Measurements from ENCODE around the gene HOXD9.

GRCh38 chr2:176122683-176123410 is at the start of gene HOXD9:
- TF ChIP-seq CEBPB (IDR thresholded peaks at IDR 0.05) (no peak), EP300 (IDR thresholded peaks at IDR 0.05; ENCODE audit: borderline replicate concordance) (no peak), TAF1 (IDR thresholded peaks at IDR 0.05; ENCODE audit: low read depth) (peak; percentile 64; the same call in 1 of the 2 replicates), CREB1 (IDR thresholded peaks at IDR 0.05; ENCODE audit: low read depth) (no peak)

Data from Ishikawa (cell line).